AG04450 (cell line): ENCODE data around the gene CDC42BPB. TPM values are rescaled to one million over a fixed set of nuclear protein-coding genes. Genes with fewer than 3 reads are reported as not detected.
"Not testable (repeated sequence)": the region's sequence is repeated elsewhere in the genome, so short reads cannot be mapped to it uniquely, and the experiment has no call there.

Experiments
- CTCF ChIA-PET: fragments of 300-600, 350-600 bp; formaldehyde crosslinking; extraction: SDS; loops from one replicate; lab custom pipeline; 2022; ENCODE audit warnings: antibody characterized with exemption, inconsistent platforms; lab: Charles Lee
- POLR2A ChIA-PET: fragments of 350-600 bp; formaldehyde crosslinking; extraction: SDS; loops from one replicate; lab custom pipeline; 2021; ENCODE audit warnings: antibody characterized with exemption, inconsistent platforms; lab: Yijun Ruan, JAX
- DNase-seq: peaks from one replicate; pipeline ENCODE4 v3.0.0-alpha.2; 2011; ENCODE audit warnings: low read depth, low spot score
- H3K27ac ChIP-seq: one replicate; pipeline ENCODE4 v1.5.1; 2012; ENCODE audit warnings: low read depth, low read length, control low read depth
- H3K27me3 ChIP-seq: one replicate; pipeline ENCODE4 v1.6.0; 2012; ENCODE audit warnings: low read length; ENCODE audit not compliant: control insufficient read depth, insufficient read depth
- H3K4me3 ChIP-seq: 2 replicates; pipeline ENCODE4 v1.5.1; 2011; ENCODE audit warnings: mild to moderate bottlenecking, low read depth, low read length, control low read depth
- H3K9me3 ChIP-seq: 2 replicates; pipeline ENCODE4 v1.5.1; 2012; ENCODE audit warnings: low read length; ENCODE audit not compliant: control insufficient read depth, insufficient read depth
- polyA plus RNA-seq: library from polyadenylated mRNA; depleted of rRNA; stranded (reverse); fragments of >200 nt; gene quantifications from 2 replicates; pipeline ENCODE4 v1.2.3, GENCODE V29; 2011
- TF ChIP-seq, protein P1 (sequence below): IDR thresholded peaks from 2 replicates; pipeline ENCODE4 v1.5.1; 2011; ENCODE audit warnings: low read depth, low read length, control low read depth, inconsistent platforms

The CDC42BPB gene
- polyA plus RNA-seq, 1 experiment, result 57.0 TPM

DNA sequence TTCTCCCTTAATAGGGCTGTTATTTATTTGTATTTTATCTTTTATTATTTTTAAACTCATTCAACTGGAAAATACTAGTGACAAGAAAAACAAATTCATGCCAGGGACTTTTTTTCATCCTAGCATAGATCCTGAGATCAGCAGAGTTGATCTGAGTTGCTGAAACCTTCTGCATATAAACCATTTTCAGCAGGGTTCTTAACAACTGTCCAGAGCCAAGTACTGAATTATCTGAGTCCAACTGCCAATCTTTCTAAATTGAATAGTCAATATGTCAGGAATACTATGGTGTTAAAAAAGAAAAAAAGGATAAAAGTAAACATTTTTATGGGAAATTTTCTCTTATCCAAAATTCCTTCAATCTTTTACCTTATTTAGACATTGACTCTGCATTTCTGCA is 28.6 kb downstream of the CDC42BPB start:
- ChIA-PET CTCF (no interaction called here), POLR2A (no interaction called here)
- H3K4me3 ChIP-seq, result no peak overlapping the region
- TF ChIP-seq, protein P1, sequence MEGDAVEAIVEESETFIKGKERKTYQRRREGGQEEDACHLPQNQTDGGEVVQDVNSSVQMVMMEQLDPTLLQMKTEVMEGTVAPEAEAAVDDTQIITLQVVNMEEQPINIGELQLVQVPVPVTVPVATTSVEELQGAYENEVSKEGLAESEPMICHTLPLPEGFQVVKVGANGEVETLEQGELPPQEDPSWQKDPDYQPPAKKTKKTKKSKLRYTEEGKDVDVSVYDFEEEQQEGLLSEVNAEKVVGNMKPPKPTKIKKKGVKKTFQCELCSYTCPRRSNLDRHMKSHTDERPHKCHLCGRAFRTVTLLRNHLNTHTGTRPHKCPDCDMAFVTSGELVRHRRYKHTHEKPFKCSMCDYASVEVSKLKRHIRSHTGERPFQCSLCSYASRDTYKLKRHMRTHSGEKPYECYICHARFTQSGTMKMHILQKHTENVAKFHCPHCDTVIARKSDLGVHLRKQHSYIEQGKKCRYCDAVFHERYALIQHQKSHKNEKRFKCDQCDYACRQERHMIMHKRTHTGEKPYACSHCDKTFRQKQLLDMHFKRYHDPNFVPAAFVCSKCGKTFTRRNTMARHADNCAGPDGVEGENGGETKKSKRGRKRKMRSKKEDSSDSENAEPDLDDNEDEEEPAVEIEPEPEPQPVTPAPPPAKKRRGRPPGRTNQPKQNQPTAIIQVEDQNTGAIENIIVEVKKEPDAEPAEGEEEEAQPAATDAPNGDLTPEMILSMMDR, result no peak
- H3K27me3 ChIP-seq, result no peaks in the 10 kb centered on the region
- no peaks in the 10 kb centered on the region for H3K9me3 ChIP-seq
- no peak overlapping the region for H3K27ac ChIP-seq
- DNase-seq, result no peak

DNA sequence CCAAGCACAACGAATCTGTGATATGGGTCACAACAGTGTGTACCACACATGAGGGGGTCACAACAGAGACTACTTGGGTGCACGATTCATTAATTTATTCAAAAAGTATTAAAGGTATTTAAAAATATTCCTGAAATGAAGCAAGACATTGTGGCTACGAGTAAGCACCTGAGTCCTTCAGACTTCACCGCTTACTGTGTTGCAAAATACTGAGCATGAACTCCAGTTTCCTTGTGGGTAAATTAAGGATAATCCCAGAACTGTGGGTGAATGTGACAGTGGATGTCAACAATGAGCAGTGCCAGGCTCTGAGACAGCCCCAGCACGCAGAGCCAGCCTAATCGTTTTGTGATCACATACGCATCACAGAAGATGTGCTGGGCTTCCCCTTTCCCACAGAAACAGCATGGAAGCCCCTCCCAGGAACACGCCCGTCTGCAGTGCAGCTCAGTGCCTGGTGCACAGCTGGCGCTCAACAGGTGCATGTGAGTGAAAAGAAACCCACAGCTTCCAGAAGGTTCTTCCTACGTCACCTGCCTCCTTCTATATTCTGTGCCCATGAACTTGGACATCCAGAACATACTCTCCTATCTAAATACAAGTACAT is 29.1 kb downstream of the CDC42BPB start:
- CTCF ChIA-PET, result no interaction called here
- Histone ChIP-seq H3K27ac (no peak overlapping the region), H3K9me3 (no peaks in the 10 kb centered on the region), H3K4me3 (no peak overlapping the region), H3K27me3 (no peaks in the 10 kb centered on the region)
- no peak for DNase-seq
- TF ChIP-seq, protein P1, result no peak
- POLR2A ChIA-PET, result no interaction called here

DNA sequence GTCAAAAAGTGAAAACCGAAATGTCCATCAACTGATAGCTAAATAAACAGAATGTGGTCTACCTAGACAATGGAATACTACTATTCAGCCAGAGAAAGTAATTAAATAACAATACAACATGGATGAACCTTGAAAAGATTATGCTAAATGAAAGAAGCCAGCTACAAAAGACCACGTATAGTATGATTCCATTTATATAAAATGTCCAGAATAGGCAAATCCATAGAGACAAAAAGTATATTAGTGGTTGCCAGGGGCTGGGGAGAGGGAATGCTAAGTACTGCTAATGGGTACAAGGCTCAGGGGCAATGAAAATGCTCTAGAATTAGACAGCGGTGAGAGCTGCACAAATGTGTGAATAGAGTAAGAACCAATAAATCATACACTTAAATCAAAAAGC is 29.9 kb downstream of the CDC42BPB start:
- TF ChIP-seq, protein P1, result no peak
- Histone ChIP-seq H3K4me3 (no peak overlapping the region), H3K27ac (no peak overlapping the region), H3K27me3 (no peaks in the 10 kb centered on the region), H3K9me3 (no peaks in the 10 kb centered on the region)
- POLR2A ChIA-PET, result no interaction called here
- DNase-seq, result no peak
- CTCF ChIA-PET, result no interaction called here

DNA sequence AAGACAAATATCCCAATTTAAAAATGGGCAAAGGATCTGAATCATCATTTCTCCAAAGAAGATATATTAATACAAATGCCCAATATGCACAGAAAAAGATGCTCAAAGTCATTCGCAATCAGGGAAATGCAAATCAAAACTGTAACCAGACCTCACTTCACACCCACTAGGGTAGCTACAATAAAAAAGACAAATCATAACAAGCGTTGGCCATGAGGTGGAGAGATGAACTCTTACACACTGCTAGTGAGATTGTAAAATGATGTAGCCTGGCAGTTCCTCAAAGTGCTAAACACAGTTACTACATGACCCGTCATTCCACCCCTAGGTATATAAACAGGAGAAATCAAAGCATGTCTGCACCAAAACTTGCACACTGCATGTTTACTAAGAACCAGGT is 30.4 kb downstream of the CDC42BPB start:
- DNase-seq, result no peak
- TF ChIP-seq, protein P1, result no peak
- ChIA-PET POLR2A (no interaction called here), CTCF (no interaction called here)
- Histone ChIP-seq H3K9me3 (no peaks in the 10 kb centered on the region), H3K27me3 (no peaks in the 10 kb centered on the region), H3K27ac (no peak overlapping the region), H3K4me3 (no peak overlapping the region)

DNA sequence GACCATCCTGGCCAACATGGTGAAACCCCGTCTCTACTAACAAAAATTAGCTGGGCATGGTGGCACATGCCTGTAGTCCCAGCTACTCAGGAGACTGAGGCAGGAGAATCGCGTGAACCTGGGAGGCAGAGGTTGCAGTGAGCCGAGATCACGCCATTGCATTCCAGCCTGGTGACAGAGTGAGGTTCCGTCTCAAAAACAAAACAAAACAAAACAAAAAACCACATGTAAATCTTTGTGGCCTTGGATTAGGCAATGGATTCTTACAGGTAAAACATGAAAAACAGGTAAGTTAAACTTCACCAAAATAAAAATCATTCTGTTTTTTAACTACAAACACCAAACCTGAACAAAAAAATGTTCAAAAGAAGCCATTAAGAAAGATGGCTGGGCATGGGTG is 31.2 kb downstream of the CDC42BPB start:
- H3K4me3 ChIP-seq, CTCF ChIA-PET, H3K9me3 ChIP-seq, POLR2A ChIA-PET, H3K27ac ChIP-seq, DNase-seq, H3K27me3 ChIP-seq: not testable (repeated sequence)
